Activated T-helper 17 cell treated with anti-CD3 and anti-CD28 coated beads, Interleukin-2, amount 50 U/mL, for 72 hours (primary cell): ENCODE results near the gene TNFRSF25. TPM values are rescaled to one million over a fixed set of nuclear protein-coding genes. Genes with fewer than 3 reads are reported as not detected.
A peak's percentile ranks its signal among the peaks of the same experiment; 100 is the strongest.
"Not testable (repeated sequence)": the region's sequence is repeated elsewhere in the genome, so short reads cannot be mapped to it uniquely, and the experiment has no call there.

Source experiments
- ATAC-seq: fragments of 150-1000 bp; cut with Tn5 transposase; replicated peaks from 2 replicates; pipeline ENCODE4 v1.10.0; 2021; ENCODE audit warnings: mild to moderate bottlenecking, moderate library complexity
- H3K27ac Mint-ChIP-seq: one replicate; pipeline ENCODE4 v1.8.0; 2022; ENCODE audit warnings: mixed read lengths
- H3K27me3 Mint-ChIP-seq: one replicate; pipeline ENCODE4 v1.8.0; 2022; ENCODE audit warnings: mixed read lengths
- H3K36me3 Mint-ChIP-seq: one replicate; pipeline ENCODE4 v1.8.0; 2022; ENCODE audit warnings: low read depth, mild to moderate bottlenecking, mixed read lengths
- H3K4me1 Mint-ChIP-seq: one replicate; pipeline ENCODE4 v1.8.0; 2022; ENCODE audit warnings: mixed read lengths
- H3K4me3 Mint-ChIP-seq: one replicate; pipeline ENCODE4 v1.8.0; 2022; ENCODE audit warnings: mild to moderate bottlenecking, mixed read lengths
- H3K9me3 Mint-ChIP-seq: one replicate; pipeline ENCODE4 v1.8.0; 2022; ENCODE audit warnings: mixed read lengths
- total RNA-seq, 2 donors: library from RNA; stranded (reverse); gene quantifications; one replicate each; pipeline ENCODE4 v1.2.3, GENCODE V29; 2022

Gene TNFRSF25
- total RNA-seq, 2 donors from 2014 or later, result 132 to 199 TPM

DNA sequence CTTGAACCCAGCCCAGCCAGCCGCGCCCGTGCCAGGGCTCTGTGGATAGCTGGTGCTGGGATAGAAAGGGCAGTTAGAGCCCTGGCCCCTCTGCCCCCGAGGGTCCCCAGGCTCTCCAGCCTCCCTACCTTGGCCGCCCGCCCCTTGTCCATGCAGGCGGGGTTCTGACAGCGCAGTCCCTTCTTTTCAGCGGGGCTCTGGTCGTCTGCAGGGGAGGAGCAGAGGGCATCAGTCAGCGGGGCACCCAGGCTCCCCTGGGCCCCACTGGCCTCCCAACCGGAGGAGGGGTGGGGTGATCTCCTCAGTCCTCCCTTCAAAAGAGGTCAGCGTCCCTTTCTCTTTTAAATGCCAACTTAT, 30.4 kb upstream of the TNFRSF25 start:
- no peak for ATAC-seq
- no peak overlapping the region for H3K27ac Mint-ChIP-seq
- no peaks in the 10 kb centered on the region for H3K27me3 Mint-ChIP-seq
- no peaks in the 10 kb centered on the region for H3K36me3 Mint-ChIP-seq
- H3K9me3 Mint-ChIP-seq, result no peaks in the 10 kb centered on the region
- H3K4me1 Mint-ChIP-seq, result peaks cover 11% of the 10 kb centered on the region
- peak overlapping the region; percentile 21 for H3K4me3 Mint-ChIP-seq

DNA sequence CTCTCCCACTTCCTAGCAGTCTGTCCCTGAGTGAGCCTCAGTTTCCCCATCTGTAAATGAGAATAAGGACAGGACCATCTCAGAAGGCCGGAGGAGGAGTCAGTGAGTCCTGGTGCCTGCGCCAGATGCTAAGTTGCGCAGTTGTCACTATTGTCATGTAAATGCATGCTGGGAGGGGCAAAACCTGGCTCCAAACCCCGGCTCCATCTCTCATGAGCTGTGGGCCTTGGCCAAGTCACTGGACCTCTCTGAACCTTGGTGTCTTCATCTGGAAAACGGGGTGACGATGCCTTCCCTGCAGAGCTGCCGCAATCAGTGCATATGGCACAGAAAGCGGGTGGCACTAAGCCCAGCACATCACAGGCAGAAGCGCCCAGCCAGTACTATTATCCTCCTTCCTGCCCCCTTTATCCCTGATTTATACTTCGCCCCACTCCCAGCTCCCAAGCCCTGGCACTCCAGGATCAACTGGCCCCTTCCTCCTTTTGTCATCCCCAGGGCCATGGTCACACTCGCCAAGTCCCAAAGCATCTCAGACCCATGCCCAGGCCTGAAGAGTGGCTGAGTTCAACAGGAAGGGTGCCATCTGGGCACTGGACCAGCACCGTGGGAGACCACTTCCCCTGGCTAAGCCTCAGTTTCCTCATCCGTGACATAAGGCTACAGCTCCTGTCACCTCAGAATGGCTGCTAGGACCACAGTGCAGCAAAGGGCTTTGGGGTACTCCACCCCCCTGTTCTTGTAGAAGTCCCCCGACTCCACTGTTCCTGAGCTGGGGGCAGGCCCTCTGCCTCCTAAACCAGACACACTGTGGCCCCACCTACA, 29.8 kb upstream of the TNFRSF25 start:
- H3K4me1 Mint-ChIP-seq, result peaks cover 13% of the 10 kb centered on the region
- H3K27ac Mint-ChIP-seq, result no peak overlapping the region
- no peaks in the 10 kb centered on the region for H3K27me3 Mint-ChIP-seq
- no peaks in the 10 kb centered on the region for H3K36me3 Mint-ChIP-seq
- H3K9me3 Mint-ChIP-seq, result no peaks in the 10 kb centered on the region
- peak overlapping the region; percentile 21 for H3K4me3 Mint-ChIP-seq
- no peak for ATAC-seq

DNA sequence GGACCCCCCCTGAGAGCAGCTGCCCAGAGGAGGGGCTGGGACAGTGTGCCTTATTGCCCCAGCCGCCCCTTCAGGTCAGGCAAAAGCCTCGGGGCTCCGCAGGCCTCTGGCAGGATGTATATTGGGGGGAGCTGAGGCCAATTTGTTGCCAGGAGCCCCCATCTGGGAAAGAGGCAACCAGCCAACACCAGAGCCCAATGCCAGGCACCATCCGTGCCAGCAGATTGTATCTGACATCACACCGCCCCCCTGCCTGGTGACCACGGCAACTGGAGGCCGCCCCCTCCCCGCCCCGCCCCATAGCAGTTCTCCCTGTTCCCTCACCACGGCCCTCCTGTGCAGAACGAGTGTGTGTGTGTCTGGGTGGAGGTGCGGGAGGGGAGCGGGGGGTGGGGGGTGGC, 29.1 kb upstream of the TNFRSF25 start:
- Mint-ChIP-seq H3K4me3 (no peak overlapping the region), H3K36me3 (no peaks in the 10 kb centered on the region), H3K9me3 (no peaks in the 10 kb centered on the region), H3K27me3 (no peaks in the 10 kb centered on the region), H3K4me1 (peaks cover 13% of the 10 kb centered on the region), H3K27ac (no peak overlapping the region)
- ATAC-seq, result no peak

DNA sequence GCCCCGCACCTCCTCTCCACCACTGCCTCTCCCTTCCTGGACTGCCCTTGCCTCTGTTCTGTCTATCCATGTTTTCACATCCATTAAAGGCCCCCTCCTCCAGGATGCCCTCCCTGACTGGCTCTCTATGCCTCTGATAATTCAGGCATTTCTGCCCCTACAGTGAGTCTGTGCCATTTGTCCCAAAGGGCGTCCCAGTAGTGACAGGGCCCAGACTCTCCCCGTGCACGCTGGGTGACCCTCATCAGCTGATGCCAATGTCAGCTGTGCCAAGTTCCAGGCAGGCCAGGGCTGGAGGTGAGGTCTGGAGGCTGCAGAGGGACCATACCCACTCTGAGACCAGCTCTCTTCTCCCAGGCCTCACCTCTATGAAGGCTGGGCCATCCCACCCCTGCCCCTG, 28.7 kb upstream of the TNFRSF25 start:
- Mint-ChIP-seq H3K27me3 (no peaks in the 10 kb centered on the region), H3K9me3 (no peaks in the 10 kb centered on the region), H3K4me1 (peaks cover 13% of the 10 kb centered on the region), H3K36me3 (no peaks in the 10 kb centered on the region), H3K4me3 (no peak overlapping the region), H3K27ac (no peak overlapping the region)
- ATAC-seq, result no peak

DNA sequence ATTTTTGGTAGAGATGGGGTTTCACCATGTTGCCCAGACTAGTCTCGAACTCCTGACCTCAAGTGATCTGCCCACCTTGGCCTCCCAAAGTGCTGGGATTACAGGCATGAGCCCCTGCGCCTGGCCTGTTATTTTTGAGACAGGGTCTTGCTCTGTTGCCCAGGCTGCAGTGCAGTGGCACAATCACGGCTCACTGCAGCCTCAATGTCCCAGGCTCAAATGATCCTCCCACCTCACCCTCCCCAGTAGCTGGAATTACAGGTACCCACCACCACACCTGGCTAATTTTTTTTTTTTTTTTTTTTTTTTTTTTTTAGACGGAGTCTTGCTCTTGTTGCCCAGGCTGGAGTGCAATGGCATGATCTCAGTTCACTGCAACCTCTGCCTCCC, 27.9 kb upstream of the TNFRSF25 start:
- H3K27ac Mint-ChIP-seq, H3K9me3 Mint-ChIP-seq, H3K4me3 Mint-ChIP-seq, ATAC-seq, H3K27me3 Mint-ChIP-seq, H3K36me3 Mint-ChIP-seq: not testable (repeated sequence)
- H3K4me1 Mint-ChIP-seq, result peaks cover 13% of the 10 kb centered on the region

DNA sequence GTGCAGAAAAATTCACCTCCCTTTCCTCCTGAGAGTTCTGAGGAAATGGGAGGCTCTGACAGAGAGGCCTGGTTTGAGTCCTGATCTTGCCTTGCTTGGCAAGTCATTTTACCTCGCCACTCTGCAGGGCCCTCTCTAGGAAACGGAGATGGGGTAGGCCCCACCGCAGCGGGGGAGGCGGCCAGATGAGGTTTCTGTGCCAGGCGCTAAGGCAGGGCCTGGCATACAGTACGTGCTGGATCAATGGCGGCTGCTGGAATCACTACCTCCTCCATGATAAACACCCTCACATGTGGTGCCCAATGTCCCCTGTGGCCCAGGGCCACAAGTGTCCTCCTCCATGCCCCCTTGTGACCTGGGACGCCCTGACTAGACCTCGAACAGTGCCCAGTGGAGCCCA, 26.0 kb upstream of the TNFRSF25 start:
- Mint-ChIP-seq H3K36me3 (no peaks in the 10 kb centered on the region), H3K27me3 (no peaks in the 10 kb centered on the region), H3K9me3 (no peaks in the 10 kb centered on the region), H3K4me3 (peak overlapping the region; percentile 72), H3K4me1 (peaks cover 8% of the 10 kb centered on the region), H3K27ac (peak overlapping the region; percentile 82)
- no peak for ATAC-seq

DNA sequence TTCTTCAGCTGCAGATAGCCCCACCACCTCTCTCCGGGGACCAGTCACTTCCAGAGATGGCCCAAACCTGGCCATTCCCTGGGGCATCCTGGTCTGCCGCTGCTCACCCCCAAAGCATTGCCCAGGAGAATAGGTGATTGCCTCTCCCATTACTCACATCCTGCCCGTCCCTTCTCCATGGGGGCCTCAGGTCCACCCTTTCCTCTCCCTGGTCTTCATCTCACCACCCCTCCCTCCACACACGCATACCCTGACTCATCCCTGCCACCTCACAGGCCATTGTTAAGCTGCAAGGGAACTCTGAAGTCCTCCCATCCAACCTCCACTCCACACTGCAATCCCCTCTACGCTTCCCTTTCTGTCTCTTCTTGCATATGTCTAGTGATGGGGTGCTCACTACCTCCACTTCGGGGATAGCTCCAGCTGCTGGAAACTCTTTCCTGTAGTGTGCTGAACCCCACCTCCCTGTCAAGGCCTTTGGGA, 25.5 kb upstream of the TNFRSF25 start, which contains the start of gene PLEKHG5:
Gene PLEKHG5, minus strand, starts transcription at position 188 of the 483 bp plus-strand sequence. CDS start 14,096 bp downstream, outside the sequence.
- Mint-ChIP-seq H3K27ac (peak within 1 kb of the TSS; percentile 82), H3K9me3 (no peaks in the 10 kb centered on the region), H3K4me1 (peaks cover 11% of the 10 kb centered on the region), H3K4me3 (peak within 1 kb of the TSS; percentile 72), H3K36me3 (no peaks in the 10 kb centered on the region), H3K27me3 (peaks cover under 1% of the 10 kb centered on the region)
- ATAC-seq, result peak; percentile 17

DNA sequence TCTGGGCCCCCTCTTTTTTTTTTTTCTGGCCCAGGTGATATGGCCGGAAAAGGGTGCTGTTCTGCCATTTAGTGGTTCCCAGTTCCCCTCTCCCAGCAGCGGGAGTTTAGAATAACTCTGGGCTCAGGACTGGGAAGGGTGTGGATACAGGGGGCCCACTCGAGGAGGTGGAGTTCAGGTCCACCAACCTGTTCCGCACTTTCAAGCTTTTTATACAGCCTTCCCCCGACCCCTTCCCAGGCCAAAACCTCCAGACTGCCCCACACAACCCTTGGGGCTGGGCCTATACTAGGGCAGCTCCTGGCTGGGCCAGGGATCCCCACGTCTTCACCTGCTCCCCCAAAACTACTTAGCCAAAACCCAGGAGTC, 25.1 kb upstream of the TNFRSF25 start:
- Mint-ChIP-seq H3K4me1 (peaks cover 14% of the 10 kb centered on the region), H3K4me3 (peak overlapping the region; percentile 72), H3K9me3 (no peaks in the 10 kb centered on the region), H3K27me3 (peaks cover 5% of the 10 kb centered on the region), H3K36me3 (no peaks in the 10 kb centered on the region), H3K27ac (peak overlapping the region; percentile 82)
- ATAC-seq, result no peak

DNA sequence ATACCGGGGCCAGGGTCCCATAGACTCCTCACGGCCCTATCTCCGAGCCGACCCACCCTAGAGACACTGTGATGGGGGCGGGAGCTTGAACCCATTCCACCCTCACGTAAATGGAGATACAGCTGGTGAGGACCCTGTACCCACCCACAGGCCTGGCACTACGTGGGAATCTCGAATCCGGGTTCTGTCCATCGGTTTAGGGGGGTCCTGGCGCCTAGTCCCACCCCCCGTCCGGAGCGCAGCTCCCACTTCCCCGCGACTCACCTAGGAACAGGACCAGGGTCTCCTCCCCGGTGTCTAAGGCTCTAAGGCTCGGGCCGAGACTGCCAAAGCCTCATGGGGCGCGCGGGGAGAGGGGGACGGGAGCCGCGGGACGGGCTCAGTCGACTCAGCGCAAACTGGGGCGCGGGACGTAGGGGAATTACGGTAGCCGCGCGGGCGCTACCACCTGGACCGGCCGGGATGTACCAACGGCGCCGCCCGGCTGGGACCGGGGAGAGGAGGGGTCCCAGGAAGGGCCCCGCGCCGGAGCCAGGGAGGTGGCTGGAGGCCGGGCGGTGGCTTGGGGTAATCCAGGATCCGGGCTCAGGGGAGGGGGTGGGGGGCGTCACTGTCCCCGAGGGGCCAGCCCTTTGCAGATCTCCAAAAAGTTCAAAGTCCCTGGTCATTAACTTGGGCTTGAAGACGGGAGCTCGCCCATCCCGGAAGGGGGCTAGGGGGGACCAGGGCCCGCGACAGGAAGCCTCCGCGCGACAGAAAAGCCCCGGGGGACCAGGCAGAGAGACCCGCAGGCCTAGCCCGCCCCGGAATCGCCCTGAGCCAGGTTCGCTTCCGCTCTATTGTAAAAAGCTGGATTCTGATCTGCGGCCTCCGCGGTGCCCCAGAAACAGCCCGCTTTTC, 24.5 kb upstream of the TNFRSF25 start:
- Mint-ChIP-seq H3K27me3 (peaks cover 5% of the 10 kb centered on the region), H3K9me3 (no peaks in the 10 kb centered on the region), H3K4me3 (peak overlapping the region; percentile 72), H3K36me3 (no peaks in the 10 kb centered on the region), H3K27ac (peak overlapping the region; percentile 82), H3K4me1 (peaks cover 14% of the 10 kb centered on the region)
- peak; percentile 80 for ATAC-seq

DNA sequence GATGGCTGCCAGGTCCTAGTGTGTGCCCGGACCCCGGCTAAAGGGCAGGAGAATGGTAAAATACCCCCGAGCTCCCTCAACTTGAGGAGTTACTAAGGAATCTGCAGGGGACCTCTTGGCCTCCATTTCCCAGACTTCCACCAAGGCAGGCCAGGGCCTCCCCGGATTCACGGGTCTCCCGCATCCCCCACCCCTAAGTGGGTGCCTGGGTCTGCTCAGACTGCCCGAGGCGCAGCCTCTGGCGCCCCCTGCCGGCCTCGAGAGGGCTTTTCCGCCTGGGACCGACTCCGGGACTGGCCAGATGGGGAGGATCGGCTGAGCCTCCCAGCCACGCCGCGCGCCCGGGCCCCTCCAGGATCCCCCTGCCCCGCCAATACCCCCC, 23.8 kb upstream of the TNFRSF25 start:
- Mint-ChIP-seq H3K36me3 (no peaks in the 10 kb centered on the region), H3K4me1 (peaks cover 14% of the 10 kb centered on the region), H3K4me3 (peak overlapping the region; percentile 72), H3K27me3 (peaks cover 5% of the 10 kb centered on the region), H3K9me3 (no peaks in the 10 kb centered on the region), H3K27ac (no peak overlapping the region)
- ATAC-seq, result peak; percentile 80

DNA sequence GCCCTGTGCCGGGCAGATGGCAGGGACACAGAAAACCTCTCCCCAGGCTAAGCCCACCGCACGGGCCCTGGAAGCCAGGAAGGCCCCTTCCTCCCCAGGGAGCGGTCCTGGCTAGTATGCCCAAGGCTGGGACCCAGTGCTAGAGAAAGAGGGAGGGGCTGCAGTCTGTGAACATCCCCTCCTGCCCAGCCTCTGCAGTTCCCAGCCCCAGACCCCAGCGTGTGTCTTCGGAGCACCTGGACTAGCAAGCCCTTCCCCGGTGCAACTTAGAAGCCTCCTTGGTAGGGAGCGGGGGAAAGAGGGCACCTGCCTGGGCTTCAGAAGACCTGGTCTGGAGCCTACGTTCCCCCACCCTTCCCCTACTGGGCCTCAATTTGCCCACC, 23.4 kb upstream of the TNFRSF25 start:
- H3K36me3 Mint-ChIP-seq, result no peaks in the 10 kb centered on the region
- peaks cover 14% of the 10 kb centered on the region for H3K4me1 Mint-ChIP-seq
- H3K27ac Mint-ChIP-seq, result no peak overlapping the region
- no peak for ATAC-seq
- H3K27me3 Mint-ChIP-seq, result peaks cover 8% of the 10 kb centered on the region
- H3K4me3 Mint-ChIP-seq, result peak overlapping the region; percentile 72
- no peaks in the 10 kb centered on the region for H3K9me3 Mint-ChIP-seq

DNA sequence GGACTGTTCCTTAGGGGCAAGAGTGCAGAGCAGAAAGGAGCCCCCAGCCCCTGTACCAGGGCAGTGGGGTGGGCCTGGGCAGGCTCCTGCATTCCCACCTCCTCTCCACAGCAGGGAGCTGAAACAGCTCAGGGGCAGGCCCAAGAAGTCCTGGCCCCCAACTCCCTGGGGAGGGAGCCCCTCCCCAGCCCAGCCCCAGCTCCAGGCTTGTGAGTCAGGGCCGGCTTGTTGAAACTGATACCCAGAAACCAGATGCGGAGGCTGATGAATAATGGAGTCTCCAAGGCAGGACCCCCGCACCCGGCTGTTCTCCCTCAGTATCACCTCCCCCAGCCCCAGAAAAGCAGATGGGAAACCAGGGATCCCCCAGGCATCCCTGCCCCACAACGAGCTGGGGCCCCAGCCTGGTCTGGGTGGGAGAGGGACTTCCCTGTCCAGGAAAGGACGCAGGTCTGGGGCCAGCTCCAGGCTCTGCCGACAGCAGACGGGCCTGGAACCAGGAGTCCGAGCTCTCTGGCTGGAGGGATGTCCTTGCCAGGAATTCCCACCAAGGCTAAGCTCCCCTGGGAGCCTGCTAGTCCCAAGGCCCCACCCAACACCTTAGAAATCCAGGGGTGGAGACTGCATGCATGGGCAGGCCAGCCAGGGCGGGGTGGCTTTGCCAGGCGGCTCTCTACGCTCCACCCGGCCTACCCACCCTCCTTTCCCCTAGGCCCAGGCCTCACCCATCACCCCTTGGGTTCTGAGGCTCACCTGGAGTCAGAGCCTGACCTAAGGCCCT, 22.8 kb upstream of the TNFRSF25 start:
- Mint-ChIP-seq H3K36me3 (no peaks in the 10 kb centered on the region), H3K9me3 (no peaks in the 10 kb centered on the region), H3K4me1 (peaks cover 14% of the 10 kb centered on the region), H3K27ac (no peak overlapping the region), H3K27me3 (peaks cover 8% of the 10 kb centered on the region), H3K4me3 (no peak overlapping the region)
- ATAC-seq, result no peak

DNA sequence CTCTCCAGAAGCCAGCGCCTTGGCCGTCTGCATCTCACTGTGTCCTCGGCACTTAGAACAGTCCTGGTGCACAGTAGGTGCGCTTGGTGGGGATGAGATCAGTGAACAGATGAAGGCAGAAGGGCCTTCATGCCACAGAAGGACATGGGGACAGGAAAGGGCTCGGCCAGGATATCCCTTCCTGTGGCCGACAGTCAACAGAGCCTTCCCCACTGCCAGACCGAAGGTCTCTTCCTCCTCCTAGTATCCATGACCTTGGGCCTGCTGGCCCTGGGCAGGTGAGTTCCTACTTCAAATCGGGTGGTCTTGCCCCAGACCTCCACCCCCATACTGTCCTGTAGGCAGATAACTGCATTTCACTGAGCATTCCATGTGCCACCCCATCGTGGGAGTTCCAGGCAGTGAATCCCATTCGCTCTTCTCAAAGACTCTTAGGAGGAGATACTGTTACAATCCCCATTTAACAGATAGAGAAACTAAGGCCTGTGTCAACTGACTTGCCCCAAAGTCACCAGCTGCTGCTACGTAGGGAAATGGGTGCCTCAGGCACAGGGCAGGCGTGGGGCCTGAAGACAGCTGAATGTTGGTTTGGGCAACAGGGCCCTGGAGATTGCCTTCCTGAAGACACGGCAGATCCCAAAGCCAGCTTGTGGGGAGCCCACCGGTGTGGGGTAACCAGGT, 22.0 kb upstream of the TNFRSF25 start:
- Mint-ChIP-seq H3K36me3 (no peaks in the 10 kb centered on the region), H3K9me3 (no peaks in the 10 kb centered on the region), H3K27me3 (peaks cover 8% of the 10 kb centered on the region), H3K4me3 (no peak overlapping the region), H3K27ac (no peak overlapping the region), H3K4me1 (peaks cover 14% of the 10 kb centered on the region)
- ATAC-seq, result no peak
